Right kidney (tissue), 1 donor: ENCODE results near the gene RUNX3.

Source experiments
- DNase-seq: peaks from one replicate; pipeline ENCODE4 v3.0.0-alpha.2; 2016

RUNX3 gene

GRCh38 chr1:24963099-24963872 lies 33.2 kb upstream of the RUNX3 start:
- no peak for DNase-seq

- no peak for DNase-seq
Measured at GRCh38 chr1:24961961-24962861, 32.1 kb upstream of the RUNX3 start.

GRCh38 chr1:24961334-24961733 lies 31.3 kb upstream of the RUNX3 start:
- DNase-seq, result no peak

DNA sequence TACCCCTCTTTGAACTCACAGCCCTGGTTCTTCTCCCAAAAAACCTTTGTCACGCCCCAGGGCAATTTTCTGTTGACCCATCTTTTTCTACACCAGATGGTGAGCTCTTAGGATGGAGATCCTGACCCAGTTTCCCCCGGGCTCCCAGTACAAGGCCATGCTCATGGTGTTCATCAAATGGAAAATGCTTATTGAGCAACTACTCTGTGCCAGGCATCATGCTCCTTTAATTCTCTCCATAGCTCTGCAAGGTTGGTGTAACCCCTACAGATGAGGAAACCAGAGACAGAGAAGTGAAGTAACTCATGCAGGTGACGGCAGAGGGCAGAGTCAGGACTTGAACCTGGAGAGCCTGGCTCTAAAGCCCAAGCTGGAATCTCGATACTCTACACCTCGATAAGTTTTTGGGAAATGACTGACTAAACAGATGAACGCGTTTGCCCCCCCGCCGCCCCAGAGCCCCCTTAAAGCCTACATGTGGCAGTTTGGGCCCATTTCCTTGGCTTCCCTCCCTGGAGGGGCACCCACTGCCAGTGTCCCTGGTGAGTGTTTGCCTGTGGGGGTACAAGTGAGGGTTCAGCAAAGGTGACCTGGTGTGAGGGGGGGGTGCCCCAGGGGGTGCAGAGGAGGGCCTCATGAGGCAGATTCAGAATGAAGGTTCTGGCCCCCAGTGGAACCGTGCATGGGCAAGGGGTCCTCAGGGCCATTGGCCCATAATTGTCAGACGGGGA lies 30.2 kb upstream of the RUNX3 start:
- no peak for DNase-seq

DNA sequence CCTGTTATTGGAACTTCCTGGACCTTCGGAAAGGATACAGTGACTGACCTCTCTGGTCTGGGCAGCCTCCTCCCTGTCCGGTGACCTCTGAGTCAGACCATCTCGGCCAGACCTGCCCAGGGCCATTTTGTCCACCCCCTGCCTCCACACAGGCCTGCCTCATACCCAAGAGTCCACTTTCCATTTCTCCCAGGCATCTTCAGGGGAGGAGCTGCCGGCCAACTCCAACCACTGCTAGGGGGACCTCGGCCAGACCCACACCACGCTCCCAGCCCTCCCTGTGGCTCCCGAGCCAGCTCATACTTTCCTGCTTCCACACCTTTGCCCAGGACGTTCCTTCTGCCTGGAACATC lies 29.5 kb upstream of the RUNX3 start:
- DNase-seq, result no peak

DNA sequence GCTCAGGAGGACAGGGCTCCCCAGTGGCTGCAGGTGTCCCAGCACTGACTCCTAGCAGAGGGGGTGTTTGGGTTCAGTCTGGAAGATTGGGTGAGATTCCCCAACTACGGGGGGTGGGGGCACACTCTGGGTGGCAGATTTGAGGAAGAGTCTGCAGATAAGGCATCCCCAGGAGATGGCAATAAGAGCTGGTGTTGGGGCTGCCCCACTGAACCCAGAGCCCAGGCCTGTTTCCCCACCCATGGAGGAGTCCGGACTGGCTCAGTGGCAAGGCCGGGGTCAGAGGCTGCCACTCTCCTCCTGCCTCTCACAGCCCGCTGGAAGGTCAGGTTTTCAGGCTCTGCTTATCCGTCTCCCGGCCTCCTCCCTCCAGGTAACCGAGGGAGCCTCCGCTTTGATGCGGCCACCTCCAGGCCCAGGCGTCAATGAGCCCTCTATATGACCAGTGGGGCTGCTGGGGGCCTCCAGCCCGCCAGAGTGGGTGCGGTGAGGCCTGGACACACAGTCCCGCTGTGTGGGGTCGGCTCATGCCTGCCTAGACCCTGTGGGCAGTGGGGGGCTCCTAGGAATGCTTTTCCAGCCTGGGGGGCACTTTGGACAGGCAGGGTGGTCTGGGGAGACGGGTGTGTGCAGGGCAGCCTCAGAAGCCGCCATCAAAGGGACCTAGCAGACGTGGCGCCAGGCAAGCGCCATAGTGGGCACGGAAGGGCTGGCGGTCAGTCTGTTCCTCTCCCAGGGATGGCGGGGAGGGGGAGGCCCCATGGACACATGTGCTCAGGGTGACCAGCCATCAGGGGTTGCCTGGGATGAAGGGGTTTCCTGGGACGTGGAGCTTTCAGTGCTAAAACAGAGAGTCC lies 28.9 kb upstream of the RUNX3 start:
- DNase-seq, result no peak

- no peak for DNase-seq
Measured at GRCh38 chr1:24957808-24958752, 28.0 kb upstream of the RUNX3 start.

DNA sequence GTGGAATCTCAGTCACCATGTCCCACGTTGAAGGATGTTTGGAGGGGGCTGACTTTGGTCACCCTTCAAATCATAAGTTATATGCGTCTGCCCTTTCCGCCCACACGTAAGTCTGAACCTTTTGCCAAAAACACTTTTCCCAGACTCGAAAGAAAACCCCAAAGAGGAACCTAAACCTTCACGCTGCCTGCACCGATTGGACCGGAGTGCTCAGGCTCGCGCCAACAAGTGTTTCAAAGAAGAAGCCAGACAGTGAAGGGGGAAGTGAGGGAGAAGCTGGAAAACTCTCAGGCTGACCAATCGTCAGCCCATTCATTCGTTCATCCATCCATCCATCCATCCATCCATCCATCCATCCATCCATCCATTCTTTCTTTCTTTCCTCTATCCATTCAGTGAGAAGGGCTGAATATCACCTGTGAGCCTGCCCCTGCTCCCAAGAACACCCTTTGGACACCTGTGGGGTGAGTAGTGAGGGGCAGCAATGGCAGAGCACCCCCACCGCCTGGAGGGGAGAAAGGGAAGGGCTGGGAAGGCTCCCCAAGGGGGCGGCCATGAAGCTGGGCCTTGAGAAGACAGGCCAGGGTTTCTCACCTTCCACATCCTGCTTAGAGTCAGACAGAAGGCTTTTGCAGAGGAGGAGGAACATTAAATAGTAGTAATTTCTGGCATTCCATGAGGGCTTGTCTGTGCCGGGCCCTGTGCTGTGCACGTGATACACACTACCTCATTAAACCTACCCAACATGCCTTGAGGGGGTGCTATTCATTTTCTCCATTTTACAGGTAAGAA lies 27.1 kb upstream of the RUNX3 start:
- DNase-seq, result no peak

DNA sequence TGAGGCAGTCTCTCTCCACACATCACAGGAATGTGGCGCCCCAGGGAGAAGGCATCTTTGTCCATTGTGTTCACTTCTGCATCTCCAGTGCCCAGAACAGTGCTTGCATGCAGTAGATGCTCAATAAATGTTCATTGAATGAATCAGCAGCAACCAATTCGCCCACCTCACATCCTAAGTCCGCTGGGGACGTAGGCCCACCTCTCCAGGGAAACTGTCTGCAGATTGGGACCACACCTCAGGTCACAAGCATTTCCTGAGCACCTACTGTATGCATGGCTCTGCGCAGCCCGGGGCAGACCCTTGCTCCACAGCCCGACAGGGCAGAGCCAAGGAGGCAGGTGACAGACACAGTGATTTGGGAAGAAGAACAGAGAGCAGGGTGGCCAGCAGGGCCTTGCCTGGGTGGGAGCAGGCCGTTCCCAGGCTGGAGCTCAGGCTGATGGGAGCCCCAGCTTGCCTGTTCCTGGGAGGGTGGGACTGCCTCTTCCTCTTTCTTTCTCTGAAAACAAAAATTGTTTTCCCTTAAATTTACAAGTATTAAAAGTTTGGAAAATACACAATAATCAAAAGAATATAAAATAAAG lies 25.8 kb upstream of the RUNX3 start:
- DNase-seq, result no peak

GRCh38 chr1:24955161-24955560 lies 25.1 kb upstream of the RUNX3 start:
- no peak for DNase-seq

DNA sequence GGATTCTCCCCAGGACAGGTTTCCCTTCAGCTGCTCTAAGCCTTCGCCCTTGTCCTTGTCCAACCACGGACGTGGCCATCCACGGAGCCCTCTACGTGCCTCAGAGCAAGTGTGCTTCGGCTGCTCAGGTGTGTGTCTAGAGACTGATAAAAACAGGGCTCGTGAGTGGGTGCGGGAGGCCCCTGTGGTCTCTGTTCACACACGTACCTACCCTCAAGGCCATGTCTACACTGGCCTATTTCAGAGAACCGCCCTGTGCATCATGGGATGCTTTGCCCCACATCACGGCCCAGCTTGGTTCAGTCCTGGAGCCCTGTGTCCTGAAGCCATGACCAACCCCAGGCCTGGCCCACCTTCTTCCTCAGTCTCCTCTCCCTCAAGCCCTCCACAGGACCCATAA lies 24.6 kb upstream of the RUNX3 start:
- no peak for DNase-seq

DNA sequence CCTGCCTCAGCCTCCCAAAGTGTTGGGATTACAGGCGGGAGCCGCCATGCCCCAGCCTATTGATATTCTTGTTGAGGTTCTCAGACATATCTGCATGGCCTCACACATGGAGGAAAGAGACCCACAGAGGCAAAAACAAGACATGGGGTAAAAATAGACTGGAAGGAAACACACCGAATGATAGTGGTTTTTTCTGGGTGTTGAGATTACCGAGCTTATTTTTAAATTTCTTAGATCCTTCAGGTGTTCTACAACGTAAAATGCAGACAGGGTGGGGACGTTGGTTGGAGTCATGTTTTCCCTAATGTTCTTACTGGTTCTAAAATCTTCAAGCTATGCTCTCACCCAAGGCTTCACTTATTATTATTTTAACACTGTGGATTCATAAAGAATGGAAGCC lies 23.9 kb upstream of the RUNX3 start:
- DNase-seq, result no peak

- no peak for DNase-seq
Measured at GRCh38 chr1:24952413-24952841, 22.4 kb upstream of the RUNX3 start.

DNA sequence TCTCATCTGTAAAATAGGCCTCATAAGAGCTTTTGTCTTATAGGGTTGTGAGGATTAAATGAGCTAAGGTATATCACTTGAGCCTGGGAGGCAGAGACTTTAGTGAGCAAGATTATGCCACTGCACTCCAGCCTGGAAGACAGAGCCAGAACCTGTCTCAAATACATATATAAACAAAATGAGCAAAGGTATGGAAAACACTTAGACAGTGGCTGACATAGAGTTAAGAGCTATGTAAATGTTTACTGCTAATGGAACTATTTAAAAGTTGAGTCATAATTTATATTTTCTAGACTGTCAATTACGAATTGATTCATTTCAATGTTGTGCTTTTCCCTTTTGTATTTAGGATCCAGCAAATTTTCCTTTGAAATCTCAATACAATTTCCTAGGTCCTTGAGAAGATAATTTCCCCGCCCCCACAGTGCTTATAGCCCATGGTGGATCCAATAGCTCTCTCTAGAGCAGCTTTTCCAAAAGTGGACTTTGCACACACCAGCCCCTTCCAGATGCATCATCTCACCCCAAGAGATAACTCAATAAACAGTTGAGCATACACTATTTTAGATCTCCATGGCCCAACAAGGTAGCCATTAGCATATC lies 21.8 kb upstream of the RUNX3 start:
- no peak for DNase-seq

- DNase-seq, result no peak
Measured at GRCh38 chr1:24951337-24951736, 21.3 kb upstream of the RUNX3 start.

GRCh38 chr1:24949331-24949881 lies 19.3 kb upstream of the RUNX3 start:
- DNase-seq, result no peak

DNA sequence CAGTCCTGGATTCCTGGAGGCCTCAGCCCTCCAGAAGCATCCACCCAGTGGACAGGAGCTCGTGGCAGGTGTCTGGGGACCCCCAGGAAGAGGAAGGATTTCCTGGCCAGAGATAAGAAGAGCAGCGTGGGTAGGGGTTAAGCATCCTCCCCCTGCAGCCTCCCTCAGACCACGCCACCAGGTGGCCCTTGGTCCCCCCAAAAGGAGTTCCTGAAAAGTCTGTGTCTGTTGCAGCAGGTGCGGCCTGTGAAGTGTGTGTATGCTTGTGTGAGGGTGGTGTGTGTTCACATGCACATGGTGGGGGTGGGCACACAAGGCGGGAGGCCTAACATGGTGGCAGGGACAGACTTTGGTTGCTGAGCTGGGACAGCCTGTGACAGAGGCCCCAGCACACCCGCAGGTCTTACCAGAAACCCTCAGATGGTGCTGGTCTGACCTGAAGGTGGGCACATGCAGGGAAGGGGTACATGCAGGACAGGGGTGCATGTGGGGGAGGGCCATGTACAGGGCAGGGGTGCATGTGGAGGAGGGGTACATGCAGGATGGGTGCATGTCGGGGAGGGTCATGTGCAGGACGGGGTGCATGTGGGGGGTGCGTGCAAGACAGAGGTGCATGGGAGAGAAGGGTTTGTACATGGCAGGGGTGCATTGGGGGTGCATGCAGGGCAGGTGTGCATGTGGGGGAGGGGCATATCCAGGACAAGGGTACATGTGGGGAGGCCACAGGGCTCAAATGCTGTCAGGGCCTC lies 18.2 kb upstream of the RUNX3 start:
- no peak for DNase-seq
